ENCODE measurements around the gene PASK.

The PASK gene

GRCh38 chr2:241126771-241127202 is 22.5 kb downstream of the PASK start:
- no peak for DNase-seq (ENCODE audit: extremely low read depth in 1 of 2, low read depth in 1 of 2)

- DNase-seq (ENCODE audit: extremely low read depth in 1 of 2, low read depth in 1 of 2): no peak
Observed at GRCh38 chr2:241126201-241126611, 23.1 kb downstream of the PASK start.

- DNase-seq (ENCODE audit: extremely low read depth in 1 of 2, low read depth in 1 of 2): no peak
Observed at GRCh38 chr2:241125626-241126025, 23.6 kb downstream of the PASK start.

- no peak for DNase-seq (ENCODE audit: extremely low read depth in 1 of 2, low read depth in 1 of 2)
Observed at GRCh38 chr2:241123816-241124536, 25.3 kb downstream of the PASK start.

GRCh38 chr2:241122376-241123002 is 26.8 kb downstream of the PASK start:
- DNase-seq (ENCODE audit: extremely low read depth in 1 of 2, low read depth in 1 of 2): no peak

- DNase-seq (ENCODE audit: extremely low read depth in 1 of 2, low read depth in 1 of 2): no peak
Observed at GRCh38 chr2:241121008-241121407, 28.3 kb downstream of the PASK start.

- no peak for DNase-seq (ENCODE audit: extremely low read depth in 1 of 2, low read depth in 1 of 2)
Observed at GRCh38 chr2:241120440-241120839, 28.8 kb downstream of the PASK start.

- no peak for DNase-seq (ENCODE audit: extremely low read depth in 1 of 2, low read depth in 1 of 2)
Observed at GRCh38 chr2:241118737-241119505, 30.4 kb downstream of the PASK start.

GRCh38 chr2:241116606-241117560 is 32.4 kb downstream of the PASK start:
- no peak for DNase-seq (ENCODE audit: extremely low read depth in 1 of 2, low read depth in 1 of 2)

- no peak for DNase-seq (ENCODE audit: extremely low read depth in 1 of 2, low read depth in 1 of 2)
Observed at GRCh38 chr2:241115361-241115760, 33.9 kb downstream of the PASK start.

- DNase-seq (ENCODE audit: extremely low read depth in 1 of 2, low read depth in 1 of 2): no peak
Observed at GRCh38 chr2:241114836-241115235, 34.4 kb downstream of the PASK start.

GRCh38 chr2:241112592-241112991 is 36.7 kb downstream of the PASK start:
- peak in 1 of 2 donors; percentile 57 for DNase-seq (ENCODE audit: extremely low read depth in 1 of 2, low read depth in 1 of 2)

- DNase-seq (ENCODE audit: extremely low read depth in 1 of 2, low read depth in 1 of 2): no peak
Observed at GRCh38 chr2:241112046-241112445, 37.2 kb downstream of the PASK start.

GRCh38 chr2:241111440-241111805 is 37.8 kb downstream of the PASK start:
- DNase-seq (ENCODE audit: extremely low read depth in 1 of 2, low read depth in 1 of 2): no peak

- DNase-seq (ENCODE audit: extremely low read depth in 1 of 2, low read depth in 1 of 2): no peak
Observed at GRCh38 chr2:241110607-241111439, 38.4 kb downstream of the PASK start.

- DNase-seq (ENCODE audit: extremely low read depth in 1 of 2, low read depth in 1 of 2): no peak
Observed at GRCh38 chr2:241110089-241110606, 39.1 kb downstream of the PASK start.

GRCh38 chr2:241109210-241110088 is 39.8 kb downstream of the PASK start:
- no peak for DNase-seq (ENCODE audit: extremely low read depth in 1 of 2, low read depth in 1 of 2)

All from activated CD8-positive, alpha-beta memory T cell treated with anti-CD3 and anti-CD28 coated beads for 1 hour (primary cell).